GM23248 (cell line): ENCODE results near the gene ADIRF.

Experiments
- EZH2 ChIP-seq: fragments of 200-600 bp; sonication (generic); IDR thresholded peaks from 2 replicates; pipeline ENCODE4 v1.6.1; 2018; ENCODE audit warnings: antibody characterized with exemption, mild to moderate bottlenecking; ENCODE audit not compliant: insufficient read depth, poor library complexity, severe bottlenecking
- EZH2phosphoT487 ChIP-seq: fragments of 200-600 bp; sonication (generic); IDR thresholded peaks from 2 replicates; pipeline ENCODE4 v1.6.1; 2018; ENCODE audit warnings: antibody characterized with exemption, moderate library complexity, mild to moderate bottlenecking, low read depth; ENCODE audit not compliant: insufficient read depth

GRCh38 chr10:86946213-86947155, 21.8 kb upstream of the ADIRF start:
- TF ChIP-seq EZH2 (no peak), EZH2phosphoT487 (no peak)
